ENCODE measurements around the gene UBL4A. TPM values are rescaled to one million over a fixed set of nuclear protein-coding genes. Genes with fewer than 3 reads are reported as not detected.

The UBL4A gene
- total RNA-seq, 1 donor from 2014 or later = 47.5 TPM

DNA sequence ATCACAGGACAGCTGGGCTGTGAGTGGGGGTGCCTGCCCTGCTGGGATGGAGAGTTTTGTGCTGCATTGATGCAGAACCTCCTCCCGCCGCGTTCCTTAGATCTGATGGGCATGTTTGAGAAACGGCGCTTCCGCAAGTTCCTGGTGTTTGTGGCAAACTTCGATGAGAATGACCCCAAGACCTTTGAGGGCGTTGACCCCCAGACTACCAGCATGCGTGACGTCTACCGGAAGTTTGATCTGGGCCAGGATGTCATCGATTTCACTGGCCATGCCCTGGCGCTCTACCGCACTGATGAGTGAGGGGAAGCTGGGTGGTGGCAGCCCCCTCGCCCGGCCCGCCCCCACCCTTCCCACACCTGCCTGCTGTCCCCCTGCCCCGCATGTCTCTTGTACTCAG is 46.6 kb downstream of the UBL4A start:
- DNase-seq (ENCODE audit: low read depth, low spot score) = no peak

DNA sequence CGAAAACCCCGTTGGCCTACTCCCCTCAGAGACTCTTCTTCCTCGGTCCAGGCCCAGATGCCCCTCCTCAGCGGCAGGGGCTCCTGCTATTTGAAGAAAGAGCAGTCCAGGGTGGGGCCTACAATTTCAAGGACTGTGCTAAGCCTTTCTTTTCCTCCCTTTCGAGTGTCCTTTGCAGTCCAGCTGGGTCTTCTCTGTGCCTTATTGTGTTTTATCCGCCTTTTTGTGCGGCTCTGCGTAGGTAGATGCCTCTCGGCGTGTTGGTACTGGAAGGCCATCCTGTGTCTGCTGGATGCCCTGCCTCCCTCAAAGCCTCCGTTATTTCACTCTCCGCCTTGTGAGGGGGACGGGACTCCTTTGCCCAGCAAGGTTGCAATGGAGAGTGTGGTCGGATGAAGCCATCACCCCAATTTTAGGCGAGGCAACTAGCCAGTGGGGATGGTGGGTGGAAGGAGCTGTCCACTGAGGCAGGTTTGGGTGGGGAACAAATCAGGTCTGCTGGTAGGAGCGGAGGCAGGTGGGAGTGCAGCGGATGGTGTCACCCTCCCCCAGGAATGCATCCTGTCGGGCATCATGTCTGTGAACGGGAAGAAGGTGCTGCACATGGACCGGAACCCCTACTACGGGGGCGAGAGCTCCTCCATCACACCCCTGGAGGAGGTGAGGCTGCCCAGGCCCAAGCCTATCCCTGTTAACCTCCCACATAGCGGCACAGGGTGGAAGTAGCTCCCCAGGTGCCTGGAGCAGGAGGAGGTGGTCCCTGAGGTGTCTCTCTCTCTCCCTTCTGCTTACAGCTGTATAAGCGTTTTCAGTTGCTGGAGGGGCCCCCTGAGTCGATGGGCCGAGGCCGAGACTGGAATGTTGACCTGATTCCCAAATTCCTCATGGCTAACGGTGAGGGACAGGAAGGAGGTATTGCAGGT is 48.2 kb downstream of the UBL4A start:
- no peak for DNase-seq (ENCODE audit: low read depth, low spot score)

DNA sequence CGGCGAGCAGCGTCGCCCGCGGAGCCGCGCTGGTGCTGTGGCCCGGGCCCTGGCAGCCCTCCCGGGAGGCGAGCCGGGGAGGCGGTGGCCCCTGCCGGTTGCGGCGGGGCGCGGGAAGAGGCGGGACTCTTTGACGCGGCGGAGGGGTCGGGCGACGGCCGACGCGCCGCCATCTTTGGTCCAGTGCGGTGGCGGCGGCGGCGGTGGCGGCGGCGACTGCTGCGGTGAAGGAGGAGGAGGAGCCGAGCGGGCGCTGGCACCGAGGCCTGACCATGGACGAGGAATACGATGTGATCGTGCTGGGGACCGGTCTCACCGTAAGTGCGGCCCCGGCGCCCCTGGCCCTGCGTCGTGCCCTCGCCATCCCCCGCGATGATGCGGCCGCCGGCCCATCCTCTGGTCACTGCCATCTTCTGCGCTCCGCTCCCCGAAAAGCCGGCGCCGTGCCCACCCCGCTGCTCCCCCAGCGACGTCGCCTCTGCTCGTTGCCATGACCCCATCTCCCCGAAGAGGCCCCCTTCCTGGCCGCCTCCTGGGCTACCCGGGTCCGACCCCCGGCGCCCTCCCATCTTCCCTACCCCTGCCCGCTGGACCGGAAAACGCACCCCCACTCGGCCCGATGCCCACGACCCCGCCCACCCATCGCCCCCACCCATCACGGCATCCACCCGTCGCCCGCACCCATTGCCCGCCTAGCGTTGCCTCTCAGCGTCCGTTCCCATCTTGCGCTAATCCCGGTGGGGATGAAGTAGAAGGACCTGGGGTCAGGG is 49.2 kb downstream of the UBL4A start, which contains the start of gene GDI1:
Gene GDI1, plus strand, starts transcription at position 172 of the 770 bp plus-strand sequence. Its CDS starts 101 bp downstream, at position 273.
- DNase-seq (ENCODE audit: low read depth, low spot score) = no peak

DNA sequence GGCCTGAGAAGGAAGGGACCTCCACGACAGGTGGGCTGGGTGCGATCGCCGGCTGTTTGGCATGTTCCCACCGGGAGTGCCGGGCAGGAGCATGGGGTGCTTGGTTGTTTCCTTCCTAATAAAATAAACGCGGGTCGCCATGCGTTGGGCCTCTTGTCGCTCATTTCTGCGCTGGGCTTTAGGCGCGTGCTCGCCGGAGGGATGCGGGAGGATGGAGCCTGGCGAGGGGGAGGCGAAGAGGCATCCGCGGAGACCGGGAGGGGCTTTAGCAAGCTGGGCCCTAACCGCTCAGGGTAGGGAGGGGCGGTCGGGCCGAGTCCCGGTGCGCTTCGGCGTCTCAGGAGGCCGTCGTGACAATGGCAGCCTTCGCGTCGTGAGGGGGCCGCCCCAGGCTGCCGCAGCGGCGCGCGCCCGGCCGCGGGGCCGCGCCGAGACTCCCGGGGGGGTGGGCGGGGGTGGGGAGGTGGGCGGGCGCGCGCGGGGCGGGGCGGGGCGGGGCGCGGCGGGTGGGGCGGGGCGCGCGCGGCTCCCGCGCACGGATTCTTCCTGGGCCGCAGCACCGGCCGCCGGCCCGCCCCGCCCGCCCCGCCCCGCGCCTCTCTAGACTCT is 49.9 kb downstream of the UBL4A start:
- DNase-seq (ENCODE audit: low read depth, low spot score) = no peak

DNA sequence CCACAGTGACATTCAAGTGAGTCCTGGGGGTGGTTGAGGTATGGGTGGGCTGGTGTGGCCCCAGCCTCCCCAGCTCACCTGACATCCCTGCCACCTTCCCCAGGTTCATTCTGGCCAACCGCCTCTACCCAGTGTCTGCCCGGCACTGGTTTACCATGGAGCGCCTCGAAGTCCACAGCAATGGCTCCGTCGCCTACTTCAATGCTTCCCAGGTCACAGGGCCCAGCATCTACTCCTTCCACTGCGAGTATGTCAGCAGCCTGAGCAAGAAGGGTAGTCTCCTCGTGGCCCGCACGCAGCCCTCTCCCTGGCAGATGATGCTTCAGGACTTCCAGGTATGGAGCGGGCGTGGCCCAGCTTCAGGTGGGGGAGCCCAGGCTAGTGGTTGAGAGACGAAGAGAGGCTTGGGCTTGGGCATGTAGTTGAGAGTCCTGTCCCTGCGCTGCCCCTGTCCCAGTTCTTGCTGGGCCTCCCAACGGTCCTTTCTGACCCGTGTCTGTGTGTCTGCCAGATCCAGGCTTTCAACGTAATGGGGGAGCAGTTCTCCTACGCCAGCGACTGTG is 51.2 kb downstream of the UBL4A start:
- no peak for DNase-seq (ENCODE audit: low read depth, low spot score)

DNA sequence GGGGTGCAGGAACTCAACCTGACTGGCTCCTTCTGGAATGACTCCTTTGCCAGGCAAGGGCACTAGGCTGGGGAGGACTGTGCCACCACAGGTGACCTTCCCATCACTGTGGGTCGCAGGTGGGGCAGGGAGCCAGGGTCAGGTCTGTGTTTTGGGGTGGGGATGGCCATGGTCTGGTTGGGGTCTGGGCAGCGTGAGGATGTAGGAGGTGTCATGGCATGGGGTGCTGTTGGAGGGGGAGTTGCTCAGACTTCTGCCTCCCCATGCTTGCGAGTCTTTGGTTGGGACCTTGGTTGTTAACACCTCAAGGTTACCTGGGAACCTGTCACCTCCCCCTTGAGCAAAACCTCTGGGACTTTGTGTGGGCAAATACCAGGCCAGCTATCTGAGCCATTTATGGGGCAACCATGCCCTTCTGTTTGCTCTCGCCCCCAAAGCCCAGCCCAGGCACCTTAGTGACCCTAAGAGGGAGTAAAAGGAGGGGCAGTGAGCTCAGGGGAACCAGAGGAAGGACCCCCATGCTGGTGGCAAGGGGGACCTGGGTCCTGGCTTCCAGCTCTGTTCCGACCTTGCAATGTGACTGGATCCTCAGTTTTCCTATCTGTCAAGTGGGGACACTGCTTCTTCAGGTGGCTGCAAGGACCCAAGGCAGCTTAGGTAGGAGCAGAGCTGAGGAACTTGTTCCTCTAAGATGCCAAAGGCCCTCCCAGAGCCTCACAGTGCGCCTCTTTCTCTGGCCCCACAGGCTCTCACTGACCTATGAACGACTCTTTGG is 51.8 kb downstream of the UBL4A start:
- no peak for DNase-seq (ENCODE audit: low read depth, low spot score)

Other genes starting within 250 kb of the UBL4A start
- gene OPN1MW3, start 229.0 kb downstream of the UBL4A start, total RNA-seq = not detected in 2 replicates
- gene TEX28, start 191.5 kb downstream of the UBL4A start, total RNA-seq = not detected in 2 replicates
- not detected in 2 replicates for gene TKTL1, start 190.8 kb downstream of the UBL4A start, total RNA-seq
- gene FLNA, start 112.0 kb downstream of the UBL4A start, total RNA-seq = 1,775 and 2,557 TPM in 2 replicates
- gene EMD, start 107.3 kb downstream of the UBL4A start, total RNA-seq = 20.1 and 23.5 TPM in 2 replicates
- 1,825 and 3,241 TPM in 2 replicates for gene RPL10, start 88.2 kb downstream of the UBL4A start, total RNA-seq
- gene DNASE1L1, start 77.4 kb downstream of the UBL4A start, total RNA-seq = 107 and 134 TPM in 2 replicates
- 17.7 and 18.6 TPM in 2 replicates for gene TAFAZZIN, start 75.1 kb downstream of the UBL4A start, total RNA-seq
- gene ATP6AP1, start 57.9 kb downstream of the UBL4A start, total RNA-seq = 66.5 and 104 TPM in 2 replicates
- 48.3 and 56.0 TPM in 2 replicates for gene GDI1, start 49.5 kb downstream of the UBL4A start, total RNA-seq
- gene FAM50A, start 42.5 kb downstream of the UBL4A start, total RNA-seq = 82.1 and 86.7 TPM in 2 replicates
- 6.9 and 10.9 TPM in 2 replicates for gene PLXNA3, start 28.3 kb downstream of the UBL4A start, total RNA-seq
- 12.5 and 13.0 TPM in 2 replicates for gene LAGE3, start 7.3 kb downstream of the UBL4A start, total RNA-seq
- gene SLC10A3, start 4.0 kb upstream of the UBL4A start, total RNA-seq = 12.5 and 14.3 TPM in 2 replicates
- 21.4 and 23.2 TPM in 2 replicates for gene FAM3A, start 29.6 kb upstream of the UBL4A start, total RNA-seq
- gene G6PD, start 60.2 kb upstream of the UBL4A start, total RNA-seq = 67.9 and 73.6 TPM in 2 replicates
- gene IKBKG, start 61.0 kb upstream of the UBL4A start, total RNA-seq = 19.0 and 19.2 TPM in 2 replicates
- gene CTAG1A, start 98.5 kb upstream of the UBL4A start, total RNA-seq = not detected in 2 replicates
- gene CTAG1B, start 132.7 kb upstream of the UBL4A start, total RNA-seq = not detected in 2 replicates
- not detected in 2 replicates for gene CTAG2, start 167.0 kb upstream of the UBL4A start, total RNA-seq

All from pulmonary artery endothelial cell (primary cell).